CD14-positive monocyte (primary cell): Measurements from ENCODE around the gene CDH22. TPM values are rescaled to one million over a fixed set of nuclear protein-coding genes. Genes with fewer than 3 reads are reported as not detected.

Experiments used
- DNase-seq, 3 donors: peaks; one replicate each; pipeline ENCODE4 v3.0.0-alpha.2; 2011 to 2022
- H2AFZ ChIP-seq: 2 replicates; pipeline ENCODE4 v1.6.0; 2012; ENCODE audit warnings: mild to moderate bottlenecking, low read depth, low read length, inconsistent platforms; ENCODE audit not compliant: insufficient read depth, poor library complexity, severe bottlenecking
- H3K27ac ChIP-seq, 2 donors: 1 replicate in 1 of 2; 2 replicates in 1 of 2; pipeline ENCODE4 v1.5.1; 2012 to 2013; ENCODE audit warnings: low read length in 2 of 2, control low read depth in 1 of 2, inconsistent platforms in 1 of 2, low read depth in 1 of 2, mild to moderate bottlenecking in 1 of 2
- H3K27me3 ChIP-seq, 2 donors: one replicate each; pipeline versions ENCODE4 v1.6.0 to v1.6.1; 2011 to 2013; ENCODE audit warnings: low read length in 2 of 2; ENCODE audit not compliant: control insufficient read depth in 2 of 2, insufficient read depth in 2 of 2
- H3K36me3 ChIP-seq, 2 donors: replicated peaks in 1 of 2; 1 replicate in 1 of 2; 2 replicates in 1 of 2; pipeline versions ENCODE4 v1.5.1 to v1.6.1; 2012 to 2013; ENCODE audit warnings: low read length in 2 of 2, control low read depth in 1 of 2, inconsistent platforms in 1 of 2, mild to moderate bottlenecking in 1 of 2; ENCODE audit not compliant: insufficient read depth in 2 of 2, control insufficient read depth in 1 of 2
- H3K4me1 ChIP-seq, 2 donors: 1 replicate in 1 of 2; 2 replicates in 1 of 2; pipeline versions ENCODE4 v1.5.1 to v1.6.1; 2012 to 2013; ENCODE audit warnings: low read length in 2 of 2, control low read depth in 1 of 2, inconsistent platforms in 1 of 2, mild to moderate bottlenecking in 1 of 2, moderate library complexity in 1 of 2; ENCODE audit not compliant: insufficient read depth in 2 of 2, control insufficient read depth in 1 of 2
- H3K4me2 ChIP-seq: replicated peaks from 2 replicates; pipeline ENCODE3; 2012; ENCODE audit warnings: low read length, moderate library complexity, mild to moderate bottlenecking; ENCODE audit not compliant: poor library complexity, severe bottlenecking; ENCODE audit errors: extremely low read depth
- H3K4me3 ChIP-seq, 3 experiments: fragments of 200-600 bp in 1 of 3; sonication (generic) in 1 of 3; replicated peaks in 1 of 3; 1 replicate in 2 of 3; 2 replicates in 1 of 3; pipeline ENCODE4 v1.5.1; 2011 to 2013; ENCODE audit warnings: low read length in 3 of 3, mild to moderate bottlenecking in 3 of 3, control low read depth in 2 of 3, low read depth in 2 of 3, inconsistent platforms in 1 of 3, moderate library complexity in 1 of 3
- H3K79me2 ChIP-seq: 2 replicates; pipeline ENCODE4 v1.6.0; 2012; ENCODE audit warnings: mild to moderate bottlenecking, control low read depth, inconsistent platforms, low read length, moderate library complexity; ENCODE audit not compliant: insufficient read depth
- H3K9ac ChIP-seq: 2 replicates; pipeline ENCODE4 v1.6.0; 2017; ENCODE audit warnings: low read length, mild to moderate bottlenecking; ENCODE audit not compliant: insufficient read depth, poor library complexity, severe bottlenecking
- H3K9me3 ChIP-seq, 2 donors: replicated peaks in 1 of 2; 1 replicate in 1 of 2; 2 replicates in 1 of 2; pipeline versions ENCODE4 v1.5.1 to v1.6.1; 2012 to 2013; ENCODE audit warnings: low read length in 2 of 2, control low read depth in 1 of 2; ENCODE audit not compliant: control insufficient read depth in 1 of 2, insufficient read depth in 1 of 2
- H4K20me1 ChIP-seq: 2 replicates; pipeline ENCODE4 v1.6.0; 2012; ENCODE audit warnings: mild to moderate bottlenecking, low read length, control low read depth, moderate library complexity; ENCODE audit not compliant: insufficient read depth
- H3K27ac Mint-ChIP-seq, 7 donors: one replicate each; pipeline ENCODE4 v1.8.0; 2020; ENCODE audit warnings: mild to moderate bottlenecking in 7 of 7, mixed read lengths in 7 of 7, moderate library complexity in 6 of 7, inconsistent platforms in 2 of 7
- H3K27me3 Mint-ChIP-seq, 3 donors: one replicate each; pipeline ENCODE4 v1.8.0; 2021 to 2022; ENCODE audit warnings: low read depth in 3 of 3, mild to moderate bottlenecking in 3 of 3, mixed read lengths in 3 of 3, moderate library complexity in 3 of 3, inconsistent platforms in 1 of 3
- H3K36me3 Mint-ChIP-seq, 2 donors: one replicate each; pipeline ENCODE4 v1.8.0; 2020; ENCODE audit warnings: mixed read lengths in 2 of 2, inconsistent platforms in 1 of 2, mild to moderate bottlenecking in 1 of 2
- H3K4me1 Mint-ChIP-seq: one replicate; pipeline ENCODE4 v1.8.0; 2020; ENCODE audit warnings: mild to moderate bottlenecking, mixed read lengths
- H3K4me3 Mint-ChIP-seq, 2 donors: one replicate each; pipeline ENCODE4 v1.8.0; 2020; ENCODE audit warnings: mild to moderate bottlenecking in 2 of 2, mixed read lengths in 2 of 2, moderate library complexity in 1 of 2
- H3K9me3 Mint-ChIP-seq, 7 donors: one replicate each; pipeline ENCODE4 v1.8.0; 2020 to 2022; ENCODE audit warnings: mixed read lengths in 7 of 7, mild to moderate bottlenecking in 6 of 7, moderate library complexity in 6 of 7, inconsistent platforms in 2 of 7
- CTCF ChIP-seq: fragments of 200-600 bp; IDR thresholded peaks from one replicate; pipeline ENCODE4 v1.8.0; 2022; ENCODE audit warnings: antibody characterized with exemption, mild to moderate bottlenecking
- WGBS: methylation state at CpG from one replicate; pipeline ENCODE4 v1.1.5; 2013; ENCODE audit warnings: missing lambda C conversion rate; ENCODE audit not compliant: insufficient coverage; 5-methylcytosine and 5-hydroxymethylcytosine counted together
- intact Hi-C, 2 donors: fragments of 100-400 bp; cut with micrococcal nuclease; formaldehyde crosslinking; loops; one replicate each; pipeline versions ENCODE4 v1.15.0 to v1.15.1; 2023
- polyA plus RNA-seq, 3 donors: library from polyadenylated mRNA; depleted of rRNA in 1 of 3; unstranded in 2 of 3; stranded (reverse) in 1 of 3; fragments of 300-500 nt in 2 of 3; fragments of >200 nt in 1 of 3; fragmentation: Illumina TruSeq in 2 of 3; gene quantifications; 1 replicate in 2 of 3; 2 replicates in 1 of 3; pipeline ENCODE4 v1.2.3, GENCODE V29; 2012 to 2021

Gene CDH22
- polyA plus RNA-seq, 3 donors, result not detected

- intact Hi-C loops, result no loop called here
- WGBS, result 40% methylated on average over 1 of the region's 4 CpGs
- Histone ChIP-seq H3K9ac (no peak overlapping the region), H3K9me3 (peaks cover 0 to 5% of the 10 kb centered on the region in 2 donors), H2AFZ (no peak overlapping the region), H3K4me1 (peaks cover 0 to 2% of the 10 kb centered on the region in 2 donors), H3K4me3 (no peak overlapping the region), H3K27ac (no peak overlapping the region), H3K4me2 (no peak overlapping the region), H3K27me3 (peaks cover 2 to 5% of the 10 kb centered on the region in 2 donors), H4K20me1 (no peaks in the 10 kb centered on the region), H3K79me2 (no peaks in the 10 kb centered on the region), H3K36me3 (no peaks in the 10 kb centered on the region)
- no peak for TF ChIP-seq CTCF
- DNase-seq, result no peak
- Mint-ChIP-seq H3K36me3 (no peaks in the 10 kb centered on the region), H3K4me1 (peaks cover 7% of the 10 kb centered on the region), H3K9me3 (peaks cover 0 to 6% (median 3%) of the 10 kb centered on the region in 7 donors), H3K27ac (peak overlapping the region in 1 of 7 donors; percentile 3), H3K27me3 (peaks cover 14 to 32% (median 23%) of the 10 kb centered on the region in 3 donors), H3K4me3 (no peak overlapping the region)
Measured at GRCh38 chr20:46232539-46232938, 75.8 kb downstream of the CDH22 start.

- H3K4me1 ChIP-seq, result peaks cover 8 to 13% of the 10 kb centered on the region in 2 donors
- WGBS, result 10% methylated on average over 3 of the region's 4 CpGs
- peaks cover under 1 to 5% of the 10 kb centered on the region in 2 donors for H3K27me3 ChIP-seq
- TF ChIP-seq CTCF, result no peak
- peaks cover 0 to 8% (median 5%) of the 10 kb centered on the region in 7 donors for H3K9me3 Mint-ChIP-seq
- H3K9me3 ChIP-seq, result peaks cover 0 to 7% of the 10 kb centered on the region in 2 donors
- H3K79me2 ChIP-seq, result no peaks in the 10 kb centered on the region
- H3K36me3 ChIP-seq, result no peaks in the 10 kb centered on the region
- no peak overlapping the region for H2AFZ ChIP-seq
- no peak overlapping the region for H3K4me3 ChIP-seq
- H3K27ac ChIP-seq, result no peak overlapping the region
- H3K4me3 Mint-ChIP-seq, result no peak overlapping the region
- H3K4me1 Mint-ChIP-seq, result peaks cover 19% of the 10 kb centered on the region
- H4K20me1 ChIP-seq, result no peaks in the 10 kb centered on the region
- peaks cover 21 to 41% (median 30%) of the 10 kb centered on the region in 3 donors for H3K27me3 Mint-ChIP-seq
- no peak for DNase-seq
- intact Hi-C loops, result no loop called here
- no peak overlapping the region for H3K9ac ChIP-seq
- no peaks in the 10 kb centered on the region for H3K36me3 Mint-ChIP-seq
- H3K4me2 ChIP-seq, result no peak overlapping the region
- no peak overlapping the region for H3K27ac Mint-ChIP-seq
Measured at GRCh38 chr20:46230801-46231282, 77.5 kb downstream of the CDH22 start.
